Esophagus muscularis mucosa (tissue), 4 donors: ENCODE results near the gene MT1F.

Experiments used
- EP300 ChIP-seq: sonication (generic); formaldehyde crosslinking; IDR thresholded peaks from one replicate; pipeline ENCODE4 v1.6.1; 2017; ENCODE audit warnings: antibody characterized with exemption
- POLR2A ChIP-seq: fragments of 450-650 bp; IDR thresholded peaks from one replicate; pipeline ENCODE4 v1.6.1; 2017; ENCODE audit warnings: antibody characterized with exemption, moderate library complexity, mild to moderate bottlenecking, low read depth
- POLR2AphosphoS5 ChIP-seq, 2 donors: sonication (generic); formaldehyde crosslinking; IDR thresholded peaks; one replicate each; pipeline ENCODE4 v1.6.1; 2017; ENCODE audit warnings: antibody characterized with exemption in 2 of 2
- TF ChIP-seq, protein P1 (sequence below), 3 experiments: fragments of 200-600 bp in 2 of 3; fragments of 450-650 bp in 1 of 3; sonication (generic) in 2 of 3; IDR thresholded peaks; one replicate each; pipeline ENCODE4 v1.5.1; 2017 to 2019; ENCODE audit warnings: antibody characterized with exemption in 3 of 3, mild to moderate bottlenecking in 2 of 3, moderate library complexity in 1 of 3

DNA sequence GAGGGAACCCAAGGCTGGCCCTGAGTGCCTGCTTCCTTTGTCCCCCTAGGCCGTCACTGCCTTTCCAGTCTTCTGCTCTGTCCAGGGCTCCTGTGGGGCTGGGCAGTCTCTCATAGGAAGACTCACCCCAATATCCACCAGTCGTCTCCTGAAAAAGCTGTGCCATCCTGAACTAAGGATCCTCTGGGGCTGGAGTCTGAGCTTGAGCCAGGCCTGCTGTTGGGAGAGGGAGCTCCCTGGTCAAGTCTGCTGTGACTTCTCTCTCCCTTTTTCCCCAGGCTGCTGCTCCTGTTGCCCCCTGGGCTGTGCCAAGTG lies 12.8 kb downstream of the MT1F start:
- TF ChIP-seq, protein P1, sequence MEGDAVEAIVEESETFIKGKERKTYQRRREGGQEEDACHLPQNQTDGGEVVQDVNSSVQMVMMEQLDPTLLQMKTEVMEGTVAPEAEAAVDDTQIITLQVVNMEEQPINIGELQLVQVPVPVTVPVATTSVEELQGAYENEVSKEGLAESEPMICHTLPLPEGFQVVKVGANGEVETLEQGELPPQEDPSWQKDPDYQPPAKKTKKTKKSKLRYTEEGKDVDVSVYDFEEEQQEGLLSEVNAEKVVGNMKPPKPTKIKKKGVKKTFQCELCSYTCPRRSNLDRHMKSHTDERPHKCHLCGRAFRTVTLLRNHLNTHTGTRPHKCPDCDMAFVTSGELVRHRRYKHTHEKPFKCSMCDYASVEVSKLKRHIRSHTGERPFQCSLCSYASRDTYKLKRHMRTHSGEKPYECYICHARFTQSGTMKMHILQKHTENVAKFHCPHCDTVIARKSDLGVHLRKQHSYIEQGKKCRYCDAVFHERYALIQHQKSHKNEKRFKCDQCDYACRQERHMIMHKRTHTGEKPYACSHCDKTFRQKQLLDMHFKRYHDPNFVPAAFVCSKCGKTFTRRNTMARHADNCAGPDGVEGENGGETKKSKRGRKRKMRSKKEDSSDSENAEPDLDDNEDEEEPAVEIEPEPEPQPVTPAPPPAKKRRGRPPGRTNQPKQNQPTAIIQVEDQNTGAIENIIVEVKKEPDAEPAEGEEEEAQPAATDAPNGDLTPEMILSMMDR (IDR thresholded peaks at IDR 0.05): no peak
- no peak for TF ChIP-seq EP300
- no peak for TF ChIP-seq POLR2AphosphoS5 (IDR thresholded peaks at IDR 0.05)
- no peak for TF ChIP-seq POLR2A
